CD4-positive, alpha-beta T cell treated with Interleukin-12 subunit alpha and Interleukin-12 subunit beta, for 1 hour (primary cell): ENCODE data around the gene BFAR.
"Not testable (repeated sequence)": the region's sequence is repeated elsewhere in the genome, so short reads cannot be mapped to it uniquely, and the experiment has no call there.

Experiments used
- DNase-seq: peaks from one replicate; pipeline ENCODE4 v3.0.0-alpha.2; 2020

The BFAR gene, protein sequence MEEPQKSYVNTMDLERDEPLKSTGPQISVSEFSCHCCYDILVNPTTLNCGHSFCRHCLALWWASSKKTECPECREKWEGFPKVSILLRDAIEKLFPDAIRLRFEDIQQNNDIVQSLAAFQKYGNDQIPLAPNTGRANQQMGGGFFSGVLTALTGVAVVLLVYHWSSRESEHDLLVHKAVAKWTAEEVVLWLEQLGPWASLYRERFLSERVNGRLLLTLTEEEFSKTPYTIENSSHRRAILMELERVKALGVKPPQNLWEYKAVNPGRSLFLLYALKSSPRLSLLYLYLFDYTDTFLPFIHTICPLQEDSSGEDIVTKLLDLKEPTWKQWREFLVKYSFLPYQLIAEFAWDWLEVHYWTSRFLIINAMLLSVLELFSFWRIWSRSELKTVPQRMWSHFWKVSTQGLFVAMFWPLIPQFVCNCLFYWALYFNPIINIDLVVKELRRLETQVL

DNA sequence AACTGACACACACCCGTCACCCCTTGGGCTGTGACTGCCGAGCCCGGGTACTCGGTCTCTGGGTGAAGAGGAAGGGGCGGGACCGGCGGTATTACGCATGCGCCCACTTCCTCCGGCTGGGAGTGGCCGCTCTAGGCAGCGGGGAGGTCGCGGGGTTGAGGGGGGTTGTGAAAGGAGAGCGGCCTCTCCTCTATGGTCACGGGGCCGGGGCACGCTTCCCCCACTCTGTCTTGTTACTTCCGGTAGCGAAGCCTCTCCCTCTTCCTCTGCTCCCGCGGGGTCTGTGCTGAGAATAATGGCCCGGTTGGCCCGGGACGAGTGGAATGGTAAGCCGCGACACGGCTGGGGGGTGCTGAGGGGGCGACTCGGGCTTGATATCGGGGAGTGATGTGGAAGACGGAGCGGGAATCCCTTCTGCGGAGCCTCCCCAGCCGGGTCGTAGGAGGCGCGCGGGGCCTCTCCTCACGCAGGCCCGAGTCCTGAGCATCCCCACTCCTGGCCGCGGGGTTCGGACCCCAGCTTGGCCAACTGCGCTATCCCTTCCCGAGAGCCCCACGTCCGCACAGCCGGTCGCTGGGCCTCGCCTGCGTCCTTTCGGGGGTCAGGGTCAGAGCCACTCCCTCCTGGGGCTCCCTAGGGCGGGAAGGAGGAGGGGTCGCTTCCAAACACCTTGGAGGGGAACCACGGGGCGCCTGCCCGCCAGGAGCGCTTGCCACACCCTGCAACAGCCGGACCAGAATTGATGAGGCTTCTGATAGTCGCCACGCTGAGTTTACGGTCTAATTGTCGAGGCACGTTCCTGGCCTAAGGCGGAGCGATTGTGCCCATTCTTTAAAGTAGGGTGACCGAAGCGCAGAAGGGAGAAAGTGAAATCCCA is at the start of gene BFAR:
Gene BFAR, plus strand, starts transcription at position 259 of the 877 bp plus-strand sequence. CDS start 11,396 bp downstream, outside the sequence.
- DNase-seq = peak; percentile 99

DNA sequence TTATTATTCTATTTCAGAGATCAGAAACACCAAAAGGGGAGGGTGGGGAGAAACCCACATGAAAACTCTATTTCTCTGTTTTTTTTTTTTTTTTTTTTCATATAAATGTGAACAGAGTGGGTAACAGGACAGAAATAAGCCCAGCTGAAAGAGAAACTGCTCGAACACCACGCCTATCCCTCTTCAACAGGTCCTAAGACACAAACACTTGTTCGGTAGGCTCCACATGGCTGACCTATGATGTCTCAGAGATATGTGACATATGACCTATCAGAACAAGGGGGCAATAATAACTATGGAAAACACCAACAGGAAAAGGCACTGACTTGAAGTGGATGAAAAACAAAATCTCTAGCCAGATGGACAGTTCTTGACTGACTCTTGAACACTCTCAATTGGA is 47.5 kb upstream of the BFAR start:
- DNase-seq = no peak

DNA sequence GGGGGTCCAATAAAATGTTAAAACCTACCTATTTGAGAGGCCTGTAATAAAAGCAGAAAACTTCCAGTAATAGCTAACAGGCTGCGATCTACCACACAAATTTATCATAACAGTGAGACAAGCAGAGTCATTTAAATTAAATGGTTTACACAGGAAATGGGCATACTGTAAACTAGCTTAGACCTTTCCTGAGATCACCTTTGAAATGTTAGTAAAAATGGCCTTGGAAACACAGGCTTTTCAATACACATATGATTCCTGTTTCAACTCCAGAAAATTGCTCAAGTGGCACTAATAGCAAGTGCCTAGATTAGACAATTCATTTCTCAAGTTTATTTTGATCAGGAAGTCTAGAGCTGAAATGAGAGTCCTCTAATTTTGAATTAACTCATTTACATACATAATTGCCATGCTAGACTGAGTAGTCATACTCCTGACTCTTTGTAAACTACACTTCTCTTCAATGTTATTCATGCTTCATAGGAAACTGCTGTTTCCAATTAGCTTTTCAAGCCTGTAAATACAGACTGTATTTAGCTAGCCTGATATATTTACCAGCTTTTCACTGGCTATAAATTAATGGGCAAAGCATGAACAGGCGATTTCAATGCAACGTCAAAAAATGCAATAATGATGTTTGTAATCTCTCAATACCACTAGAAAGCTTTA is 46.0 kb upstream of the BFAR start:
- no peak for DNase-seq

DNA sequence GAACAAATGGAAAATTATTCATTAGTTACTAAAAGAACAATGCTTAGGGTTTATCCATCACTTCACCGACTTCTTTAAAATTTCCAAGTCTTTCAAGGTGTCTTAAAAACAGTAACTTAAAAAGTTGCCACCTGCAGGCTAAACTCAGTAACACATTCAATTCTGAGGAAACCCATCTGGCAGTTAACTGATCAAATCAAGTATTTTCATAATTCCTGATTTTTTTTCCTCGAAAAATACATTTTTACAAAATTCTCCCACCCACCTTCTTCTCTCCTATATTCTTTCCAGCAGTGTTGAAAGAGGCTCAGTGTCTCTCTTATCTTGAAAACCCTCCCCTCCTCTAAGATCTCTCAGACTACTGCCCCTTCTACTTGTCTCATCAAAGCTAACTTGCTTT is 32.6 kb upstream of the BFAR start:
- DNase-seq = peak; percentile 16

DNA sequence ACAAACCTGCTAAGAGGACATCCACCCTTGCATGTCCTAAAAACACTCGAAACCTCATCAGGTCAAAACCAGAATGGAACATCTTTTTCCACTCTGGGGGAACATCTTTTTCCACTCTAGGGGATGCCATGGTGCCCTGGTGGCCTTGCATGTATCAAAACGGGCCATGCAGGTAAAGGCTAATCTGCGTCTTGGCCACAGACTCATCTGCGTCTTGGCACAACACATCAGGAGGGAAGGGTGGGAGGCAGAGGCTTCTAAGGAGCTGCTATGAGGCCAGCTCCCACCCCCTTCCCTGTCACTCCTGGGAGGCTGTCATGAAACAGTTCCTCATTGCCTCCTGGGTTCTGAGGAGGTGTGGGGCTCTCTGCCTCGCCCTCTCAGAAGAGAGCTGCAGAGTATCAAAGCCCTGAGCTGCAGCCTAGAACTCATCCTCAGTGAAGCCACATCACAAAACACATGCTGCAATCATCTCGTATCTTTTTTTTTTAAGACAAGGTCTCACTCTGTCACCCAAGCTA is 30.2 kb upstream of the BFAR start:
- no peak for DNase-seq

DNA sequence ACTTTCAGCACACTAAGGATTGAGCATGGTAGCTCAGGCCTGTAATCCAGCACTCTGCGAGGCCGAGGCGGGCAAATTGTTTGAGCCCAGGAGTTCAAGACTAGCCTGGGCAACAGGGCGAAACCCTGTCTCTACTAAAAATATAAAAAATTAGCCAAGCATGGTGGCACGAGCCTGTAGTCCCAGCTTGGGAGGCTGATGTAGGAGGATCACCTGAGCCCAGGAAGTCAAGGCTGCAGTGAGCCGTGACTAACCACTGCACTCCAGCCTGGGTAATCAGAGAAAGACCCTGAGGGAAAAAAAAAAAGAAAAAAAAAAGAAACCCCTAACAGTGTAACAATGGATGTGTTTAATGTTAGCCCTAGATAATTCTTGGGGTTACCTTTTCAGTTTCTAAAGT is 26.6 kb upstream of the BFAR start:
- no peak for DNase-seq

DNA sequence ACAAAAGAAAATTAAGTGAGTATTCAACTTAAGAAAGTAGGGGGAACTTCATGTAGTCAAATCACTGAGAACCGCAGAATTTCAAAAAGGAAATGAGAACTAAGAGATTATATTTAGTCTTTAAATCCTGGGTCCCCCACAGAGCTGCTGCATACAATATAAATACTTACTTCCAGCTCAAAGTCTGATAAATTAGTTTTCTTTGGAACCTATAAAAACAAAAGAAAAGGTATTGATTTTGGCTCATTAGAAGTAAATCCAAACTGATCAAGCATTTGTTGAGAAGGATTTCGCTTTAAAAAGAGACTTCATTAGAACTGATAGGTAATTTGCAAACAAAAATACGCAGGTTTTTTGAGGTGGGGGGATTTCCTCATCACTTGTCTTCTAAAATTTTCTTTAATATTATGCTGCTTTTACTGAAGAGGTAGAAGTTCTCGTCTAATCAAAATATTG is 24.6 kb upstream of the BFAR start:
- DNase-seq = no peak

DNA sequence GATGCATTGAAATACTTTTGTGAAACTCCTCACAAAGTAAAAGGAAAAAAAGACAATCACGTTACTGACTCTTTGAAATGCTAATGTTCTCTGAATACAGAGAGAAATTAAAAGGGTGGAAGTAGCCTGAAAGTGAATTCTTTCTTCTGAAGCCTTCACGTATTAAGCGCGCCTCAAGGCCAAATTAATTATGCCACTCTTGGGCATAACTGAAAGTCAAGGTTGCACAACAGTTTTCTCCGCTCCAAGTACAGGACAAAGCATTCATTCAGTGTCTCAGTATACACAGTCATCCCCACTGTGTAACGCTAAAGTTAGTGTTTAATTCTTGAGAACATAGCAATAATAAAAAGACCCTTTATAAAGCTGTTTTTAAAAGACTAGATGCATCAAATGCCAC is 24.1 kb upstream of the BFAR start:
- no peak for DNase-seq

DNA sequence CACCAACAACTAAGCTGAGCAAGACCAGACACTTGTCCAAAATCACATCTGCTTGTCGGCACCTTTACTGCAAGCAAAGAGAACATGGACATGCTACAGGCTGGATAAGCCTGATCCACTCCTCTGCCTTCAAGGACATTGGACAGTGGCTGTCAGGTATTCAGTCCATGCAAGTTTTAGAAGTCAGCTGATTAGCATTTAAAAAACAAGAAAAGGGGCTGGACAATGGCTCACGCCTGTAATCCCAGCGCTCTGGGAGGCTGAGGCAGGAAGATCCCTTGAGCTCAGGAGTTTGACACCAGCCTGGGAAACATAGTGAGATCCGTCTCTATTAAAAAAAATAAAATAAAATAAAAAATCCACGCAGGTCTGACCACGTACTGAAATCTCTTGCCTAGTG is 23.0 kb upstream of the BFAR start:
- no peak for DNase-seq

DNA sequence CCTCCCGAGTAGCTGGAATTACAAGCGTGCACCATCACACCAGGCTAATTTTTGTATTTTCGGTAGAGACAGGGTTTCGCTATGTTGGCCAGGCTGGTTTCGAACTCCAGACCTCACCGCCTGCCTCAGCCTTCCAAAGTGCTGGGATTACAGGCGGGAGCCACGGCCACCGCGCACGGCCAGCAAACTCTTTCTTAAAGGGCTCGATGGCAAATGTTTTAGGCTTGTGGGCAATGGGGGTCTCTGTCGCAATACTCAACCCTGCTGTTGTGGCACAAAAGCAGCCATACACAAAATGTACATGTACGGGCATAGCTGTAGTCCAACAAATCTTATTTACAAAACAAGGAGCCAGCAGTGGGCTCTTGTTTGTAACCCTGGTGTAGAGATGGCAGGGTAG is 21.1 kb upstream of the BFAR start:
- DNase-seq = no peak

DNA sequence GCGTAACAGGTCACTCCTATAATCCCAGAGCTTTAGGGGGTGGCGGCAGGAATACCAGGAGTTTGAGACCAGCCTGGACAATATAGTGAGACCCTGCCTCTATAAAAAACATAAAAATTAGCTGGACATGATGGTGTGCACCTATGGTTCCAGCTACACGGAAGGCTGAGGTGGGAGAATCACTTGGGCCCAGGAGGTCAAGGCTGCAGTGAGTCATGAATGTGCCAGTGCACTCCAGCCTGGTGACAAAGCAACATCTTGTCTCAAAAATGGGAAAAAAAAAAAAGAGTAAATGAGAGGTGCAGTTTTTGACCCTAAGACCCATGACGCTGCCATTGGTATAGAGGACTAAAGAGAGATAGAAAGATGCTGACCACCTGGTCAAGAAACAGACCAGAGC is 18.8 kb upstream of the BFAR start:
- DNase-seq = no peak

DNA sequence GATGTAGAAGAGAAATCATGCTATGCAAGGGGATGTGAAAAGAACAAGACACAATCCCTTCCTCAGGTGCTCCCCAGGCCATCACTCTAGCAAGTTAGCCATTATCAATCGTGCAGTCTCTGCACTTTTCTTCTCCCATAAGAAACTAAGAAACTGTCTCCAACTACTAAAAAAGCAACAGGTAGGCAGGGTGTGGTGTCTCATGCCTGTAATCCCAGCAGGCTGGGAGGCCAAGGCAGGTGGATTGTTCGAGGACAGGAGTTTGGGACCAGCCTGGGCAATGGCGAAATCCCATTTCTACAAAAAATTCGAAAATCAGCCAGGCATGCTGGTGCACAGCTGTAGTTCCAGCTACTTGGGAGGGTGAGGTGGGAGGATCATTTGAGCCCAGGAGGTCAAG is 16.5 kb upstream of the BFAR start:
- DNase-seq = no peak

DNA sequence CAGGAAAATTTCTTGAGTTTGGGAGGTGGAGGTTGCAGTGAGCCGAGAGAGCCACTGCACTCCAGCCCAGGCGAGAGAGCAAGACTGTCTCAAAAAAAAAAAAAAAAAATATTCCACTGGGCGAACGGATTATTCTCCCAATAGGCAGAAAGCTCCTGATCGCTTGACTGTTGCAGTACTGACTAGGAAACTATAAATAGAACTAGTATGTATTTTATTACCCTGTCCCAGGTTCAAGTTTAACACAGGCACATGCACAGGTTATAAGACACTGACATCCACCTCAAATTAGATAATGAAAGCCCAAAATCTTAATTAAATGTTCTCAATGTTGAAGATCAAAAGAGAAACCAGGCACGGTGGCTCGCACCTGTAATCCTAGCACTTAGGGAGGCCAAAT is 14.2 kb upstream of the BFAR start:
- no peak for DNase-seq

DNA sequence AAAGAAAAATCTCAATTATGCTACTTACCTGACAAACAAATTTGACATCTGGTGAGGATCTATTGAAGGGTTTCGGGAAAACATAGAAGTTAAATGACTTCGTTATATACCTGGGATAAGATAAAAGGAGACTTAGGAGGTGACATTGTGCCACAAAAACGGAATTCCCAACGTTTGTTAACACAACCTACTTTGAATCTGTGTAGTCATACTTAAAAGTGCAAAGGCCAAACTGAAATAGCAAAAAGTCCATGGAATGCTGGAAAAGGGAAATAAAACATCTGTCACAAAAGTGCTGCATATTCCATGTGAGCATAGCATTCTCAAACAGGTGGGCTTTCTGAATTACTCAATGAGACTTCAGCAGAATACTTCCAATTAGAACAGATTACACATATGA is 5.7 kb upstream of the BFAR start:
- no peak for DNase-seq

DNA sequence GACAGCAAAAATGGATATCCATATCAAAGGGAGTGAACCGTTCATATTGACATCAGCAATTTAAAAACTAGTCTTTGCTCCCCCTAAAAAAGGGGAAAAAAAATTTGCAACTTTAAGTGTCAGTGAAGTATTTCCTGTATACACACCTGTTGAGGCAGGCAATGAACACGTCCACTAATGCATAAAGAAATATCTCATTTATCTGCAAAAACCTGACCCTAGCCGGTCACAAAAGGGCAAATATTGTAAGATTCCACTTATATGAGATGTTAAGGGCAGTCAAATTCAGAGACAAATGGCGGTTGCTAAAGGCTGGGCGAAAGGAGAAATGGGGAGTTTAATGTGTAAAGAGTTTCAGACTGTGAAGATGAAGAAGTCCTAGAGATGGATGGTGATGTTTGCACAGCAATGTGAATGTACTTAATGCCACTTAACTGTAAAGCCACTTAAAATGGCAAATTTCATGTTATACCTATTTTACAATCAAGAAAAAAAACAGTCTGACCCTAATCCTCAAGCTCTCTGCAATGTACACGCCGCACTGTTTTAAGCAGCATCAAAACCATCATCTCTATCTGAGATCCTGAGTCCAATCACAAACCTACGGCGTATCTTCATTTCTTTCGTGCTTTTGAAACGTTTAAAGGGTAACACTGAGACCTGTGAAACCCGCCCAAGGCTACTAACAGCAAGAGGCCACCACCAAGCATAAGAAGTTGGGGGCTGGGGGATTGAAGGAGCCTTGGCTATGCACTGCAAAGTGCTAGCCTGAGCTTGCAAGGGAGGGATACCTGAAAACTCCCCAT is 3.7 kb upstream of the BFAR start:
- DNase-seq = no peak

DNA sequence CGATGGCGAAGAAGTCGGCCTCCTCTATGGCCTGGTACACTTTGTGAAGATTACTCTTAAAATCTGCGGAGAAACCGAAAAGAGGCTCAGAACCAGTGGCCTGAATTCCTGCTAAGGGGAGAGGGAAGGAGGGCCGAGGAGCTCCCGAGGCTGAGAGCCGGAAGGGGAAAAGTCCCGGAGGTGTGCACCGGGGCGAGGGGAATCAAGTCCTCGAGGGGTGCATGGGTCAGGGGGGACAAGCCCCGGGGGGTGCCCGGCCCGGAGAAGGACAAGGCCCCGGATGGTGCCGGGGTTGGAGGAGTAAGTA is 3.2 kb upstream of the BFAR start:
- DNase-seq = peak; percentile 19

DNA sequence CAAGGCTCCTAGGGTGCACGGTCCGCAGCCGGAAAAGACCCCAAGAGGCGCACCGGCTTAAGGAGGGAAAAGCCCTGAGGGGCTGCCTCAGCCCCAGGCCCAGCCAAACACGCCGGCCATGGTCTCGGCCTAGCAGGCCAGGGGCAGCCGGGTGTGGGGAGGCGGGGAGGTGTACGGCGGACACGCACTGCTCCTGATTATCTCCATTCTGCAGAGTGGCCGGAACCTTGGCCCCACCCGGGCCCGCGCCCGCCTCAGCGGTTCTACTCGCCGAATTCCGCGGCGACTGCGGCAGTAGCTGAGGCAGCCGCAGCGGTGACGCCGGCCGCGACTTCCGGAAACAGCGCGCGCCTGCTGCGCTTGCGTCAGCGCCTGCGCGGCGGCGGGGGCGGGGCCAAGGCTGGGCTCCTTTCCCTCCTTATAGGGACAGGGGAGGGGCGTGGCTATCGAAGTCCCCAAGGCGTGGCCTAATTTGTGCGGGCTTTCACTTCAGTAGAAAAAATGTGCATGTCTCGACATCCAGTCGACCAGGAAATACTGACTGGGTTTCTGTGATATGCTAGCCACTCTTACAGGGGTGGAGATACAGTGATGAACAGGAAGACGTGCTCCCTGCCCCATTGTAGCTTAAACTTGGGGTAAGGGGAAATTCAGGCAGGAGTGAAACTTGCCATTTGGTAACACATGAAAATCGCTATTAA is 2.7 kb upstream of the BFAR start, which contains the start of gene PARN:
Gene PARN, minus strand, starts transcription at position 342 of the 701 bp plus-strand sequence. Its CDS starts 135 bp downstream, at position 207.
- peak; percentile 98 for DNase-seq

DNA sequence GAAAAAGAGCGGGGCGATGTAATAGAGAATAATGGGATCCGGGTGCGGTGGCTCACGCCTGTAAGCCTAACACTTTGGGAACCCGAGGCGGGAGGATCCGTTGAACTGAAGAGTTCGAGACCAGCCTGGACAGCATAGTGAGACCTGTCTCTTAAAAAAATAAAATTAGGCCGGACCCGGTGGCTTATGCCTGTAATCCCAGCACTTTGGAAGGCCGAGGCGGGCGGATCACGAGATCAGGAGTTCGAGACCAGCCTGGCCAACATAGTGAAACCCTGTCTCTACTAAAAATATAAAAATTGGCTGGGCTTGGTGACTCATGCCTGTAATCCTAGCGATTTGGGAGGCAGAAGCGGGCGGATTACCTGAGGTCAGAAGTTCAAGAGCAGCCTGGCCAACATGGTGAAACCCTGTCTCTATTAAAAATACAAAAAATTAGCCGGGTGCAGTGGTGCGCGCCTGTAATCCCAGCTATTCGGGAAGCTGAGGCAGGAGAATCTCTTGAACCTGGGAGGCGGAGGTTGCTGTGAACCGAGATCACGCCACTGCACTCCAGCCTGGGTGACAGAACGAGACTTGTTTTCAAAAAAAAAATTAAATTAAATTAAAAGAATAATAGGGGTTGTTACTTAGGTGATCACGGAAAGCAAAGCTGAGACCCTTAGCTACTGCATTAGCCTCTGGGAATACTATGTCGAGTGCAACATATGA is 2.0 kb upstream of the BFAR start:
- not testable (repeated sequence) for DNase-seq

DNA sequence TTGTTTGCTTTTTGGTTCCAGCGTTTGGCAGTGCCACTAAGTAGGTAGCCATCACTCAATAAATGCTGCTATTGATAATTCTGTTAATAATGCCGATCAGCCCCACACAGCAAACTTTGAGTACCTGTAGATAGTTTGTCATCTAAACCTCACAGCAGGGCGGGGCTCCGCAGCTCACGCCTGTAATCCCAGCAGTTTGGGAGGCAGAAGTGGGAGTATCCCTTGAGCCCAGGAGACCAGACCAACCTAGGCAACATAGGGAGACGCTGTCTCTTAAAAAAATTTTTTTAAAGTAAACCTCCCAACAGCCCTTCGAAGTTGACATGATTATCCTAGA is 1.6 kb downstream of the BFAR start:
- no peak for DNase-seq

DNA sequence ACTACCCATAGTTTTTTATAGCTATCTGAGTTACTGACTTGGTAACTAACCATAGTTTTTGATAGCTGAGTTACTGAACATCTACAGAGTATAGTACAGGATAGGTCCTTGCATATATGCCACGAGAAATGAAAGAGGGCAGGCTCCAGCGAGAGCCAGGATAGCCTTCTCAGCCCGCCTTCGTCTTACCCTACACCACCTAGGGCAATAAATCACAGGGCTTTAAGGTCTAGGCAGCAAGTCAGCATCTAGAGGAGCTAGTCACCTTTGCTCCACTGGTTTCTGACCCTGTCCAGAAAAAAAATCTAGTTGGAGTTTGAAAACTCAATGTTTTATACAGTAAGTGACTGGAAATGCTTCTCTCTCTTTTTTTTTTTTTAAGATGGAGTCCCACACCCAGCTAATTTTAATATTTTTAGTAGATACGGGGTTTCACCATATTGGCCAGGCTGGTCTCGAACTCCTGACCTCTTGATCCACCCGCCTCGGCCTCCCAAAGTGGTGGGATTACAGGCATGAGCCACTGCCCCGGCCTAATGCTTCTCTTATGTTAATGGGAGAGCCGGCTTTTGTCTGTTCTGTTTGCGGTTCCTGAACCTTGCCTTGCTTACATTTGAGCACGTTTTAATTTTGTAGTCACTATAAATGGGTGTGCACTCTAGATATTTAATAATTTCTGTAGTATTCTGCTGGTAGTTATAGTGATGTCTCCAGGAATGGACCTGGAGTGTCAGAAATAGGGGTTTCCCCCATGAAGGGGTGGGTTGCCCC is 2.8 kb downstream of the BFAR start:
- no peak for DNase-seq
